Transverse colon (tissue), 4 donors: Measurements from ENCODE around the gene LIN7C.
"Not testable (repeated sequence)": the region's sequence is repeated elsewhere in the genome, so short reads cannot be mapped to it uniquely, and the experiment has no call there.

Experiments
- CTCF ChIP-seq, 5 experiments: fragments of 200-600 bp in 3 of 5; fragments of 450-650 bp in 2 of 5; sonication (generic) in 3 of 5; IDR thresholded peaks; 1 replicate in 2 of 5; 2 replicates in 3 of 5; pipeline ENCODE4 v1.5.1; 2016 to 2017; ENCODE audit warnings: antibody characterized with exemption in 5 of 5, inconsistent platforms in 3 of 5, mild to moderate bottlenecking in 2 of 5, moderate library complexity in 1 of 5
- POLR2AphosphoS5 ChIP-seq, 3 donors: sonication (generic); formaldehyde crosslinking; IDR thresholded peaks; one replicate each; pipeline ENCODE4 v1.6.1; 2016; ENCODE audit warnings: antibody characterized with exemption in 3 of 3

- TF ChIP-seq CTCF, POLR2AphosphoS5 (IDR thresholded peaks at IDR 0.05): not testable (repeated sequence)
Measured at GRCh38 chr11:27517490-27517889, 10.9 kb upstream of the LIN7C start.
